ENCODE results near the gene RAP1B. TPM values are rescaled to one million over a fixed set of nuclear protein-coding genes. Genes with fewer than 3 reads are reported as not detected.

Gene RAP1B
- total and polyA plus RNA-seq, 2 of the 13 experiments (the other 11 are each of a cell fraction or from before 2014, with no cell fraction given): 71.1 to 92.7 TPM

GRCh38 chr12:68673788-68674187 lies 63.1 kb downstream of the RAP1B start (continued):
- TF ChIP-seq ZNF329 (CRISPR knock-in tag; IDR thresholded peaks at IDR 0.05; ENCODE audit: low read depth): no peak
- no peak for TF ChIP-seq SMAD1 (CRISPR knock-in tag; IDR thresholded peaks at IDR 0.05; ENCODE audit: borderline replicate concordance, low read depth)
- no peak for TF ChIP-seq TOPORS (CRISPR knock-in tag; IDR thresholded peaks at IDR 0.05)

- POLR2A ChIA-PET: no interaction called here
- no peak overlapping the region for H3K27ac ChIP-seq (ENCODE audit: extremely low read length, insufficient read depth, low read length)
- in situ Hi-C loops (cut with HindIII; ENCODE audit: extremely low pct_ligation_motif_present, low pct_unique_long_range_greater_than_20kb): no loop called here
- H3K27me3 ChIP-seq (ENCODE audit: control insufficient read depth in 1 of 2, insufficient read depth in 2 of 2, low read length in 2 of 2): no peaks in the 10 kb centered on the region
- FAIRE-seq (no peak), ATAC-seq (no peak), DNase-seq (ENCODE audit: low spot score) (no peak)
- H2AFZ ChIP-seq (ENCODE audit: low read length): no peak overlapping the region
- peaks cover 24% of the 10 kb centered on the region for H3K4me1 ChIP-seq (ENCODE audit: insufficient read depth, low read length)
- H3K4me3 ChIP-seq (replicated peaks in 1 of 3; ENCODE audit: insufficient read depth in 1 of 3, low read depth in 2 of 3, low read length in 3 of 3): no peak overlapping the region
- no peak overlapping the region for H3K4me2 ChIP-seq (ENCODE audit: low read depth, low read length)
- CTCF ChIA-PET (ENCODE audit: low intra/inter-chr PET ratio, low total read pairs): no interaction called here
- no peak overlapping the region for H3K9ac ChIP-seq (ENCODE audit: insufficient read depth, low read depth, low read length)
- H4K20me1 ChIP-seq (ENCODE audit: insufficient read depth, low read length): no peaks in the 10 kb centered on the region; the same call in 1 of the 2 replicates
- intact Hi-C loops (cut with micrococcal nuclease; ENCODE audit: unreplicated experiment): no loop called here
- no peaks in the 10 kb centered on the region for H3K9me3 ChIP-seq (ENCODE audit: low read length)
- no peaks in the 10 kb centered on the region for H3K36me3 ChIP-seq (replicated peaks in 1 of 2; ENCODE audit: control insufficient read depth in 1 of 2, insufficient read depth in 2 of 2, low read length in 2 of 2)
- no peaks in the 10 kb centered on the region for H3K79me2 ChIP-seq (ENCODE audit: insufficient read depth, low read length)
- no TSS peak for BruUV-seq (replicated peaks)
- TF ChIP-seq ZNF646 (CRISPR knock-in tag; IDR thresholded peaks at IDR 0.05): no peak
- no peak for TF ChIP-seq ZNF407 (CRISPR knock-in tag; IDR thresholded peaks at IDR 0.05; ENCODE audit: not compliant biosample characterization)
- TF ChIP-seq ZKSCAN1 (IDR thresholded peaks at IDR 0.05; ENCODE audit: low read length): no peak
- TF ChIP-seq ZNF225 (CRISPR knock-in tag; IDR thresholded peaks at IDR 0.05): no peak
- TF ChIP-seq ZNF317 (CRISPR knock-in tag; IDR thresholded peaks at IDR 0.05): no peak
Observed at GRCh38 chr12:68674376-68674775, 63.7 kb downstream of the RAP1B start.

Data from HepG2 (cell line).